ENCODE results near the gene SRGAP2B.
"Not testable (repeated sequence)": the region's sequence is repeated elsewhere in the genome, so short reads cannot be mapped to it uniquely, and the experiment has no call there.

The SRGAP2B gene

DNA sequence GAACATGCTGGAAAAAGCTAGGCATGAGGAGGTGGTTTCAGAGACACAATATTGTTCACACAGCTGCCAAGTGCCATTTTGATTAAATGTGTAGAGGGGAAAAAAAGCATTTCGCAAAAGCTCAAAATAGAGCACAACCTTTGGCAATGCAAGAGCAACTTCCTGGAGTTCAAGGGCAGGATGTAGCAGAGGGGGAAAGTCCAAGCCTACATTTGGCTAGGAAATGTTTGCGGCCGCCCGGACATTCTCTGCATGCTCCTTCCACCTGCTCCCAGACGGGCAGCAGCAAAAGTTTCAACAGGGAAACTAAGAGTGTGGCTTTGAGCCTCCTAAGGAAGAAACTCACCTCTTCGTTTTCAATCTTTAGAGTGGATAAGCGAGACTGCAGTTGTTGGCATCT is 202.1 kb downstream of the SRGAP2B start:
- not testable (repeated sequence) for DNase-seq

GRCh38 chr1:144889450-144890115 is 205.5 kb downstream of the SRGAP2B start:
- DNase-seq = not testable (repeated sequence)

DNA sequence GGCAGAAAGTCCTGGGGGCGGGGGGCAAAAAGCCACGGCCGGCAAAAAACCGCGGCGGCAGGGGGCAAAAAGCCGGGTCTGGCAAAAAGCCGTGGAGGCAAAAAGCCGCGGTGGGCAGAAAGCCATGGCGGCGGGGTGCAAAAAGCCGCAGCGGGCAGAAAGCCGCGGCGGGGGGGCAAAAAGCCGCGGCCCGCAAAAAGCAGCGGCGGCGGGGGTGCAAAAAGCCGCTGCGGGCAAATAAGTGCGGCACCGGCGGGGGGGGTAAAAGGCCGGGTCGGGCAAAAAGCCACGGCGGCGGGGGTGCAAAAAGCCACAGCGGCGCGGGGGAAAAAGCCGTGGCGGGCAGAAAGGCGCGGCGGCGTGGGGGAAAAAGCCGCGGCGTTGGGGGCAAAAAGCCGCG is 212.1 kb downstream of the SRGAP2B start:
- peak; percentile 0 for DNase-seq

- not testable (repeated sequence) for DNase-seq
Observed at GRCh38 chr1:144882343-144882742, 212.8 kb downstream of the SRGAP2B start.

- DNase-seq = not testable (repeated sequence)
Observed at GRCh38 chr1:144858607-144859006, 236.5 kb downstream of the SRGAP2B start.
